ENCODE results near the gene FLVCR1. TPM values are rescaled to one million over a fixed set of nuclear protein-coding genes. Genes with fewer than 3 reads are reported as not detected.
"Not testable (repeated sequence)": the region's sequence is repeated elsewhere in the genome, so short reads cannot be mapped to it uniquely, and the experiment has no call there.

Gene FLVCR1
- total RNA-seq: 3.0 TPM in 2 replicates
- 3.4 TPM for polyA plus RNA-seq (2012)

GRCh38 chr1:212857992-212858460 lies at the start of gene FLVCR1:
Gene FLVCR1, plus strand, starts transcription at chr1:212858275. Its CDS starts 178 bp downstream, at chr1:212858453.
- DNase-seq (ENCODE audit: low read depth): peak; percentile 97

DNA sequence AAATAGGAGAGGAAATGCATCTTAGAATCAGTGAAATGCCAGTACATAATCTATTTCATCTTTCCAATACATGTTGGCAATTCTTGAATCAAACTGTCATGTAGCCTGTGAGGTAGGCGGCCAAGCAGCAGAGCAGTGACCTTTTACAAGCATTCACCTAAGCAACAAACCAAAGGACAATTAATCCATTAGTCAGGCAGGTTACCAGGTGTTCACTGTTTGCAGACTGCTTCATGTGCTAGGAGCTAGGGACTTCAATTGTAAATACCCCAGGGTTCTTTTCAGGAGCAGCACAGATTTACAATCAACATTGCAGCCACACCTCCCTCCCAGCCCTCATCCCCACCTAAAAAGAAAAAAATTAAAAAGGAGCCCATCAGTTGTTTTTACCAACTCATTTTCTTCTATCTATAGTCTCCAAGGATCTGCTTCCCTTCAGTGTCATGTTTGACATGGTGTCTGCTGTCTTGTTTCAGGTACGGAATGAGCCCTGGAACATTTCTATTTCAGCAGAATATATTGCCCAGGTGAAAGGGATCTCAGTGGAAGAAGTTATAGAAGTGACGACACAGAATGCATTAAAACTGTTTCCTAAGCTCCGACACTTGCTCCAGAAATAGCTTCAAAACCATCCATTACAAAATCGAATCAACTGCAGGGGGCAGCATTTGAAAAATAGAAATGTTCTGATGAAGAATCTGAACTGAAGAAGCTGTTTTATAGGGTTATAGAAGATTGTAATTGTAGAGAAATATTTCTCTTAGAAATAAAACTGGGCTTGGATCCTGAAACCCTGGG lies 43.3 kb upstream of the FLVCR1 start:
- DNase-seq (ENCODE audit: low read depth): peak; percentile 46

DNA sequence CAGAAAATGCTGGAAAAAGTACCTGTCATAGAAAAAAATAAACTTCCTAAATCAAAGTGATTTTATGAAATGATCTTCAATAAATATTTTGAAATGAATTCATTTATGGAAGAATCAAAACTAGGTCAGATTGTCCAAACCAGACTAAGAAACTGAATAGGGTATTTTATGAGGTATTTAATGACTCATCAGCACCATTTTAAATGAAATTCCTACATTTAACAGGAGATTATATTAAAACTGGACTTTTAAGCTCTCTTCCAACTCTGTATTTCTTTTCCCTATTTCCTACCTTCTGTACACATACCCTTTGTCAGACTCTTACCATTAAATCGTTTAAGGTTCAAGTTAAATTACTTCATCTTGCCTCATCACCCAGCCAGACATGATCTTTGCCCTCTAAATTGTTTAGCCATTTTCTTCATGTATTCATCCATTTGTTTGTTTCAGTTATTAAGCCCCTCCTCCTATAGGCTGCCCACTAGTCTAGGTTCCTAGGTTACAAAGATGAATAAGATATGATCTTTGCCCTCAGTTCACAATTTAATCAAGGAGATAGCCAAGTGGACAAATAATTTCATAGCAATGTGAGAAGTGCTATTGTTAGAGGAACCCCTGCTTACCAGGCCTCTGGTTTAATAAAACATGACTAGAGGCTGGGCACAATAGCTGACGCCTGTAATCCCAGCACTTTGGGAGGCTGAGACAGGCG lies 41.4 kb upstream of the FLVCR1 start:
- no peak for DNase-seq (ENCODE audit: low read depth)

DNA sequence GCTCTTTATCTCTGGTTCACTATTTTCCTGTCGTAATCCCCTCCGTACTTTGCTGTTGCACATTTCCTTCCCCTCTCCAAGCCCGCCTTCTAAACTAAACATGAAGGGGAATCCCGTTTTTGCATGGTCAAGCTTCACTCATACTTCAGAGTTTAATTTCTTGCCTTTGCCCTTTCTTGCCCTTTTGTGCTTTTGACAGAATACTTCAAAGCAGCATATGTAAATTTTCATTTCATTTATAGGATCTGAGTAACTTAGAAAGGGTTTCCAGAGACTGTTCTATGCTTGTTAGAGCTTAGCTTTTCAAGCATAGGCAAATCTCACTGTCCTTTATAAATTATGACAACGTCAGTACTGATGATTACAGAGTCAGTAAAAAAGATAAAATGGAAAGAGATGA lies 38.3 kb upstream of the FLVCR1 start:
- DNase-seq (ENCODE audit: low read depth): no peak

DNA sequence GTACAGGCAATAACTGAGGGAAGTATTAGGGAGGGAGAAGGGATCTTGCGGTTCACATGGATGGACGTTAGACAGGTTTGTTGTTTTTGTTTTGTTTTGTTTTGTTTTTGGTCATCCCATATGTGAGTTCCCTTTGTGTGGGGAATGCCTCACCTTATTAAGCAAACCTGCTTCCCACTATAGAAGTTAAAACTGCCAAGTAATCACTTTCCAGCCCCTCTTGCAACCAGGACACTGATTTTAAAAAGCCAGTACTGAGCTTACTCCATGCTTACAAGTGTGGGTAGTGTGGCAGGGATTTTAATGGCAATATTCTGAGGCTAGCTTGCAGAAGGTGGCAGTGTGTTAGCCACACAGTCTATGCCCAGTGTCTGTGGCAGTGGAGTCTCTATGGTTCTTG lies 37.1 kb upstream of the FLVCR1 start:
- no peak for DNase-seq (ENCODE audit: low read depth)

DNA sequence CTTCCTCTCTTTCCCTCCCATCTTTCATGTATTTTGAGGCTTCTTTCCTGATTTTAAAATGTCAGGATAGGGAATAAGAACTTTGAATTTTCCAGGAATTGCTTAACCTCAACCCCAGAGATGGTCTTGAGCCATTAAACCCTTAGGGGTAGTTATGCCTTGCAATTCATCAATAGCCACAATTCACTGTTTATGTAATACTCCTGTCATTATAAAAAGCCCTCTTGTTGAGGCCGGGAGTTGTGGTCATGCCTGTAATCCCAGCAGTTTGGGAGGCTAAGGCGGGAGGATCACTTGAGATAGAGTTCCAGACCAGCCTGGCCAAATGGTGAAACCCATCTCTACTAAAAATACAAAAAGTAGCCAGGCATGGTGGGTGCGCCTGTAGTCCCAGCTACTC lies 35.1 kb upstream of the FLVCR1 start:
- no peak for DNase-seq (ENCODE audit: low read depth)

DNA sequence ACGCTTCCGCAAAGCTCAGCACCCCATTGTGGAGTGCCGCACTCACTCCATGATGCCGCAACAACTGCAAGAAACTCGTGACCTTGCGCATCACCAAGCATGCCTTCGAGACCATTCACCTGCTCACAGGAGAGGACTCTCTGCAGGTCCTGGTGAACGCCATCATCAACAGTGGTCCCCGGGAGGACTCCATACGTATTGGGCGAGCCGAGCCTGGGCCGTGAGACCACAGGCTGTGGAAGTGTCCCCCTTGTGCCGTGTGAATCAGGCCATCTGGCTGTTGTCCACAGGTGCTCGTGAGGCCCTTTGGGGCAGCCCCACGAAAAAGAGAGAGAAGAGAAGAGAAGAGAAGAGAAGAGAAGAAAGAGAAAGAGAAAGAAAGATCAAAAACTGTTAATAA lies 33.9 kb upstream of the FLVCR1 start:
- no peak for DNase-seq (ENCODE audit: low read depth)

GRCh38 chr1:212825798-212826452 lies 32.1 kb upstream of the FLVCR1 start:
- DNase-seq (ENCODE audit: low read depth): no peak

DNA sequence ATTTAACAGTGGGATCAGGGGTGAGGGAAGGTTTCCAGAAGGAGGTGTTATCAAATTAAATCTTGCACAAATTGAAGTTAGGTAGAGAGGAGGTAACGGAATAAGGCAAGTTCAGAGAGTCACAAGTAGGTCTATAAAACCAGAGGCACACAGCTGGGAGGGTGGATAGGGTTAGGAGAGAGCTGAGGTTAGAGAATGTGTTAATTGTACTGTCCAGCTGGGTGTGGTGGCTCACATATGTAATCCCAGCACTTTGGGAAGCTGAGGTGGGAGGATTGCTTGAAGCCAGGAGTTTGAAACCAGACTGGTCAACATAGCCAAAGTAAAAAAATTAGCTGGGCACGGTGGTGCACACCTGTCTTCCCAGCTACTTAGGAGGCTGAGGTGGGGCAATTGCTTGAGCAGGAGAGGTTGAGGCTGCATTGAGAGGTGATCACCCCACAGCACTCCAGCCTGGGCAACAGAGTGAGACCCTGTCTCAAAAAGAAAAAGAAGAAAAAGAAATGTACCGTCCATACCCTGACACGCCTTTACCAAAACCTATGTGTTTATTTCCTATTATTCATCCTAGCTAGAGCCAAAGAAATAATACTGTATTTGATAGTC lies 30.8 kb upstream of the FLVCR1 start:
- no peak for DNase-seq (ENCODE audit: low read depth)

DNA sequence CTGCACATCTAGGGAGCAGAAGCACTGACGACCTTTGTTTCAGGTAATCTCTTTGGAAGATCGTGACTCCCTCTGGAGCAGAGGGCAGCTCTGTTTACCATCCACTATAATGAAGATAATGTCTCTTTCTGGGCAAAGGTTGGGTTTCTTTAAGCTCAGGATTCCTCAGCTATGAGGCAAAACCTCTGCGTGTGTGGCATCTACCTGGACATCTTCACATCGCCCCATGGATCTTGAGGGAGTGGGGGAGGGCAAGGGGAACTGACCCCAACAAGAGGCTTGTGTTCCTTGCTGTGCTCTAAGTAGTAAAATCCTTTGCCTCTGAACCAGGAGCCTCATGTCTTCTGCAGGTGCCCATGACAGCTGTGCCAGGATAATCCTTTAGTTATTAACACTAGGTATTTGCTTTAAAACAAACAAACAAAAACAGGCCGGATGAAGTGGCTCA lies 30.2 kb upstream of the FLVCR1 start:
- DNase-seq (ENCODE audit: low read depth): no peak

DNA sequence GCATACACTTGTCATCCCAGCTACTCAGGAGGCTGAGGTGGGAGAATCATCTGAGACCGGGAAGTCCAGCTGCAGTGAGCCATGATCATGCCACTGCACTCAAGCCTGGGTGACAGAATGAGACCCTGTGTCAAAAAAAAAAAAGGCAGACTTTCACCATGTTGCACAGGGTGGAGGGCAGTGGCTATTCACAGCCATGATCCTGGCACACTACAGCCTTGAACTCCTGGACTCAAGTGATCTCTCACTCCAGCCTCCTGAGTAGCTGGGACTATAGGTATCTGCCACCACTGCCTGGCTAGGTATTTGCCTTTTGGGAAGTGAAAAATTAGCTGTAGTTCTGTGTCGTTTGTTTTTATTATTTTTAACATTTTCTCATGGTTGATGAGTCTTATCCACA lies 29.7 kb upstream of the FLVCR1 start:
- DNase-seq (ENCODE audit: low read depth): no peak

DNA sequence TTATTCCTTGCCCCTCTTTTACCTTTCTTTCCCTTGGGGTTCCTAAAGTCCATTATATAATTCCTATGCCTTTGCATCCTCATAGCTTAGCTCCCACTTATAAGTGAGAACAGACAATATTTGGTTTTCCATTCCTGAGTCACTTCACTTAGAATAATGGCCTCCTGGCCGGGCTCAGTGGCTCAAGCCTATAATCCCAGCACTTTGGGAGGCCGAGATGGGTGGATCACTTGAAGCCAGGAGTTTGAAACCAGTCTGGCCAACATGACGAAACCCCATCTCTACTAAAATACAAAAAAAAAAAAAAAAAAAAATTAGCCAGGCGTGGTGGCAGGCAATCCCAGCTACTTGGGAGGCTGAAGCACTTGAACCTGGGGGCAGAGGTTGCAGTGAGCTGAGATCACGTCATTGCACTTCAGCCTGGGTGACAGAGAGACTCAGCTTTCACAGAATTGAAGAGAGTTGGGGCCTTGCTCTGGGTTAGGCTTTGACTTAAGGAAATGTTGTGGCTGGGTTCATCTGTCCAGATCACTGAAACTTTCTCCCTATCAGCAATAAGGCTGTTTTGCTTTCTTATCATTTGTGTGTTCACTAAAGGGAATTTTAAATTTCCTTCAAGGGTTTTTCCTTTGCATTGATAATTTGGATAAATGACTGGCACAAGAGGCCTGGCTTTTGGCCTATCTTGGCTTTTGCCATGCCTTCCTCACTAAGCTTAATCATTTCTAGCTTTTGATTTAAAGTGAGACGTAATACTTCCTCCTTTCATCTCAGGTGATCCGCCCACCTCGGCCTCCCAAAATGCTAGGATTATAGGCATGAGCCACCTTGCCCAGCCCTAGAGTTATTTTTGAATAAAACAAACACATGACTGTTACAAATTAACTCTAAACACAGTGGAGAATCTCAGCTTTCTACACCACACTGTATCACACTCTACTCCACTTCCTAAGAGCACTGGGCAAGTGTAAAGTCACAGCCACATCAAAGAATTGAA lies 24.6 kb upstream of the FLVCR1 start:
- DNase-seq (ENCODE audit: low read depth): not testable (repeated sequence)

DNA sequence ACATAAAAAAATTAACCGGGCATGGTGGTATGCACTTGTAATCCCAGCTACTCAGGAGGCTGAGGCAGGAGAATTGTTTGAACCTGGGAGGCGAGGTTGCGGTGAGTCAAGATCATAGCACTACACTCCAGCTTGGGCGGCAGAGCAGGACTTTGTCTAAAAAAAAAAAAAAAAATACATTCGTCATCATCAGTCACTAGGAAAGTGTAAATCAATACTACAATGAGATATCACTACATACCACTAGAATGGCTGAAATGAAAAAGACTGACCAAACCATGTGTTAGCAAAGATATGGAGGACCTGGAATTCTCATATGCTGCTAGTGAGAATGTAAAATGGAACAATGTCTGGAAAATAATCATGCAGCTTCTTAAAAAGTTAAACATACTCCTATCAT lies 19.9 kb upstream of the FLVCR1 start:
- DNase-seq (ENCODE audit: low read depth): no peak

GRCh38 chr1:212844521-212844920 lies 13.6 kb upstream of the FLVCR1 start:
- DNase-seq (ENCODE audit: low read depth): not testable (repeated sequence)

DNA sequence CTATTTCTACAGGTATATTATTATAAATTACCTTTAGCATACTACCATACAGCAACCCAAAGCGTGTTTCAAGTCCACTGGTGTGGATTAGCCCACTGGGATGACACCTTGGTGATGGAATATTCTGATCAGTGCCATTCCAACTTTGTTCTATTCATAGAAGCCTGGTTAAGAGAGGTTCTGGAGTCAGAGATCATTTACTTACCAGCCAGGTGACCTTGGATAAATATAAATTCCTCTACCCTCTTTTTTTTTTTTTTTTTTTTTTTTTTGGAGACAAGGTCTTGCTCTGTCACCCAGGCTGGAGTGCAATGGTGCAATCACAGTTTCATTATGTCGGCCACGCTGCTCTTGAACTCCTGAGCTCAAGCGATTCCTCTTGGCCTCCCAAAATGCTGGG lies 10.5 kb upstream of the FLVCR1 start, which contains the start of gene SPATA45:
SPATA45 (minus strand) TSS at position 101 of the 400 bp plus-strand sequence. CDS start 11,500 bp downstream, outside the sequence.
- no peak for DNase-seq (ENCODE audit: low read depth)

DNA sequence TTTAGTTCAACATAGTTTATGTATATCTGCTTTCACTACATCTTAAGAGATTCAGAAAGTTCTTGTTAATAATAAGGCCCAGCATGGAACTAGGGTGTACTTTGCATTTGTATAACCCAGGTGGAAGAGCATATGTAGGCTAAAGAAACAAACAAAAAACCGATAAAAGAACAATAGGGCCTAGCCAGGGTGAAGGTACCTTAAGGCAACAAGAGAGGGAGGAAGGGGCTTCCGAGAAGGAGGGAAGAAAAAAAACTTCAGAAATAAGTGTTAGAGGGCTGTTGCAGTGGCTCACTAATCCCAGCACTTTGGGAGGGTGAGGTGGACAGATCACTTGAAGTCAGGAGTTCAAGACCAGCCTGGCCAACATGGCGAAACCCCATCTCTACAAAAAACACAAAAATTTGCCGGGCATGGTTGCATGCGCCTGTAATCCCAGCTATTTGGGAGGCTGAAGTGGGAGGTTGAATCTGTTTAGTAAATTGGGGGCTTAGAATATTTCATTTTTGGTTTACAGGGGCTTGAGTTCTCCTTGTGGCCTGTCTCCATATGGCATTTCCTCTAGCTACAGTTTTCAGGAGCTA lies 5.9 kb upstream of the FLVCR1 start:
- no peak for DNase-seq (ENCODE audit: low read depth)

GRCh38 chr1:212853658-212854057 lies 4.4 kb upstream of the FLVCR1 start:
- DNase-seq (ENCODE audit: low read depth): no peak

DNA sequence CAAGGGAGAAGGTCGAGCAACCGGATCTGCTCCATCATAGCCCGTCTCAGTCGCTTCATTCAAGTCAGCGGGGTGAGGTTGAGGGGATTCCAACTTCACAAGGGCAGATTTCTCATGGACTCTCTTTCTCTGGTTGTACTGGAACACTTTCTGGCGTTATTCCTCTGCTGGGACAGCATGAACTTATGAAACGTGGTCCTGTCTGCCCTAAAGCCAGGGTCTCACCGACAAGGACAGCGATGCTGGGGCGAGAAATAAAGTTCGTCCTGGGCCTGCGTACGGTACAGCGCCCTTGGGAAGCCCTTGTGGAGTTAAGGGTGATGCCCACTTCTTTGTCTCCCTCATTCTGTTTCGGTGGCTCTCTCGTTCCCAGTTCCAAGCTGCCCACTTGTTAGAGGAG lies 1.3 kb upstream of the FLVCR1 start:
- no peak for DNase-seq (ENCODE audit: low read depth)

DNA sequence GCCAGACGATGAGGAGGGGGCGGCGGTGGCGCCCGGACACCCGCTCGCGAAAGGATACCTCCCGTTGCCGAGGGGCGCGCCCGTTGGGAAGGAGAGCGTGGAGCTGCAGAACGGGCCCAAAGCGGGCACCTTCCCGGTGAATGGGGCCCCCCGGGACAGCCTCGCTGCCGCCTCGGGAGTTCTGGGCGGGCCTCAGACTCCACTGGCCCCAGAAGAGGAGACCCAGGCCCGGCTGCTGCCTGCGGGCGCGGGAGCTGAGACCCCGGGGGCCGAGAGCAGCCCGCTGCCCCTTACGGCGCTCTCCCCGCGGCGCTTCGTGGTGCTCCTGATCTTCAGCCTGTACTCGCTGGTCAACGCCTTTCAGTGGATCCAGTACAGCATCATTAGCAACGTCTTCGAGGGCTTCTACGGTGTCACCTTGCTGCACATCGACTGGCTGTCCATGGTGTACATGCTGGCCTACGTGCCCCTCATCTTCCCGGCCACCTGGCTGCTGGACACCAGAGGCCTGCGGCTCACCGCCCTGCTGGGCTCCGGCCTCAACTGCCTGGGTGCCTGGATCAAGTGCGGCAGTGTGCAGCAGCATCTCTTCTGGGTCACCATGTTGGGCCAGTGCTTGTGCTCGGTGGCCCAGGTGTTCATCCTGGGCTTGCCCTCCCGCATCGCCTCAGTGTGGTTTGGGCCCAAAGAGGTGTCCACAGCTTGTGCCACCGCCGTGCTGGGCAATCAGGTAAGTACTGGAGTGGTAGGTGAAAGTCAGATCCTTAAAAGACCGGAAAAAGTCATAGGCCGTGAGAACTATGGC lies 588 bp downstream of the FLVCR1 start:
- DNase-seq (ENCODE audit: low read depth): peak; percentile 26

All from myocyte (in vitro differentiated cells).